H1 (cell line): ENCODE measurements around the gene MAN2A1. TPM values are rescaled to one million over a fixed set of nuclear protein-coding genes. Genes with fewer than 3 reads are reported as not detected.

Experiments
- CREB1 ChIP-seq: IDR thresholded peaks from 2 replicates; pipeline ENCODE4 v1.6.1; 2012; ENCODE audit warnings: inconsistent platforms
- JUN ChIP-seq: IDR thresholded peaks from 2 replicates; pipeline ENCODE4 v1.6.1; 2011; ENCODE audit warnings: low read depth, mild to moderate bottlenecking, improper control_type of control experiment, low read length
- KDM5A ChIP-seq: fragments of 200-600 bp; IDR thresholded peaks from 2 replicates; pipeline ENCODE4 v1.7.1; 2012; ENCODE audit warnings: mild to moderate bottlenecking, low read length, inconsistent platforms, mixed read lengths
- RFX5 ChIP-seq: IDR thresholded peaks from 2 replicates; pipeline ENCODE4 v1.6.1; 2011; ENCODE audit warnings: low read depth, low read length, improper control_type of control experiment, borderline replicate concordance
- SP4 ChIP-seq: IDR thresholded peaks from 2 replicates; pipeline ENCODE4 v1.6.1; 2012; ENCODE audit warnings: low read length, inconsistent platforms
- TAF1 ChIP-seq: IDR thresholded peaks from 2 replicates; pipeline ENCODE4 v1.6.1; 2011; ENCODE audit warnings: mild to moderate bottlenecking, low read depth, low read length
- TEAD4 ChIP-seq: IDR thresholded peaks from 2 replicates; pipeline ENCODE4 v1.6.1; 2012; ENCODE audit warnings: low read depth, low read length, inconsistent platforms, mixed read lengths
- polyA plus RNA-seq, 7 experiments: library from polyadenylated mRNA; depleted of rRNA in 3 of 7; stranded (reverse) in 5 of 7; unstranded in 2 of 7; fragments of >200 nt in 5 of 7; fragments of 200-250 nt in 2 of 7; gene quantifications; 1 replicate in 5 of 7; 2 replicates in 1 of 7; 4 replicates in 1 of 7; pipeline versions ENCODE4 v1.2.1 to v1.2.3, GENCODE V29; 2011 to 2013; ENCODE audit warnings: missing spikeins in 2 of 7, mixed read lengths in 2 of 7
- total RNA-seq: library from RNA; stranded (reverse); fragmentation: NEBNext Ultra II Directional; extraction: Animal tissue kit (Norgen Biotek cat#: 25700); gene quantifications from 2 replicates; pipeline ENCODE4 v1.2.1, GENCODE V29; 2021
- TF ChIP-seq, protein P1 (sequence below): fragments of 300-600 bp; sonication (generic); IDR thresholded peaks from 2 replicates; pipeline ENCODE4 v1.7.1; 2012; ENCODE audit warnings: low read length, moderate library complexity, mild to moderate bottlenecking, inconsistent platforms; ENCODE audit not compliant: insufficient replicate concordance
- TF ChIP-seq, protein P2 (sequence below): IDR thresholded peaks from 2 replicates; pipeline ENCODE4 v1.6.1; 2012; ENCODE audit warnings: inconsistent platforms

Gene MAN2A1
- total and polyA plus RNA-seq, 2 of the 8 experiments (the other 6 are each of a cell fraction or from before 2014, with no cell fraction given), result 29.1 to 102 TPM

DNA sequence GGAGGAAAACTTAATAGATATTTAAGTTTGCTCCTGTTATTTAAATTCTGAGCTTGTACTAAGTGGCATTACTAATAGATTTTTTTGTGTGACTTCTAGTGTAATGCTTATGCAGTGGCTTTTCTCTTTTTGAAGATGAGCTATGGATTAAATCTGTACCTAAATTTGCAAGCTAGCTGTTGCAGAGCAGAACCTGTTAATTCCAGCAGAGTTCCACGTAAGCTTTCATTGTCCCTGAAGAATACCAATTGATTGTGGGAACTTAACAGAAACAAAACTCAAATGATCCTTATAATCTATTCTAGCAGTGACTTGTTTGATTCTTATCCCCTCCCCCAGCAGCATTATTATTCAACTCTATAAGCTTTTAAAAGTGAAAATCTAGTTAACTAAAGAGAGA is 51.7 kb downstream of the MAN2A1 start (continued):
- TF ChIP-seq, protein P1, sequence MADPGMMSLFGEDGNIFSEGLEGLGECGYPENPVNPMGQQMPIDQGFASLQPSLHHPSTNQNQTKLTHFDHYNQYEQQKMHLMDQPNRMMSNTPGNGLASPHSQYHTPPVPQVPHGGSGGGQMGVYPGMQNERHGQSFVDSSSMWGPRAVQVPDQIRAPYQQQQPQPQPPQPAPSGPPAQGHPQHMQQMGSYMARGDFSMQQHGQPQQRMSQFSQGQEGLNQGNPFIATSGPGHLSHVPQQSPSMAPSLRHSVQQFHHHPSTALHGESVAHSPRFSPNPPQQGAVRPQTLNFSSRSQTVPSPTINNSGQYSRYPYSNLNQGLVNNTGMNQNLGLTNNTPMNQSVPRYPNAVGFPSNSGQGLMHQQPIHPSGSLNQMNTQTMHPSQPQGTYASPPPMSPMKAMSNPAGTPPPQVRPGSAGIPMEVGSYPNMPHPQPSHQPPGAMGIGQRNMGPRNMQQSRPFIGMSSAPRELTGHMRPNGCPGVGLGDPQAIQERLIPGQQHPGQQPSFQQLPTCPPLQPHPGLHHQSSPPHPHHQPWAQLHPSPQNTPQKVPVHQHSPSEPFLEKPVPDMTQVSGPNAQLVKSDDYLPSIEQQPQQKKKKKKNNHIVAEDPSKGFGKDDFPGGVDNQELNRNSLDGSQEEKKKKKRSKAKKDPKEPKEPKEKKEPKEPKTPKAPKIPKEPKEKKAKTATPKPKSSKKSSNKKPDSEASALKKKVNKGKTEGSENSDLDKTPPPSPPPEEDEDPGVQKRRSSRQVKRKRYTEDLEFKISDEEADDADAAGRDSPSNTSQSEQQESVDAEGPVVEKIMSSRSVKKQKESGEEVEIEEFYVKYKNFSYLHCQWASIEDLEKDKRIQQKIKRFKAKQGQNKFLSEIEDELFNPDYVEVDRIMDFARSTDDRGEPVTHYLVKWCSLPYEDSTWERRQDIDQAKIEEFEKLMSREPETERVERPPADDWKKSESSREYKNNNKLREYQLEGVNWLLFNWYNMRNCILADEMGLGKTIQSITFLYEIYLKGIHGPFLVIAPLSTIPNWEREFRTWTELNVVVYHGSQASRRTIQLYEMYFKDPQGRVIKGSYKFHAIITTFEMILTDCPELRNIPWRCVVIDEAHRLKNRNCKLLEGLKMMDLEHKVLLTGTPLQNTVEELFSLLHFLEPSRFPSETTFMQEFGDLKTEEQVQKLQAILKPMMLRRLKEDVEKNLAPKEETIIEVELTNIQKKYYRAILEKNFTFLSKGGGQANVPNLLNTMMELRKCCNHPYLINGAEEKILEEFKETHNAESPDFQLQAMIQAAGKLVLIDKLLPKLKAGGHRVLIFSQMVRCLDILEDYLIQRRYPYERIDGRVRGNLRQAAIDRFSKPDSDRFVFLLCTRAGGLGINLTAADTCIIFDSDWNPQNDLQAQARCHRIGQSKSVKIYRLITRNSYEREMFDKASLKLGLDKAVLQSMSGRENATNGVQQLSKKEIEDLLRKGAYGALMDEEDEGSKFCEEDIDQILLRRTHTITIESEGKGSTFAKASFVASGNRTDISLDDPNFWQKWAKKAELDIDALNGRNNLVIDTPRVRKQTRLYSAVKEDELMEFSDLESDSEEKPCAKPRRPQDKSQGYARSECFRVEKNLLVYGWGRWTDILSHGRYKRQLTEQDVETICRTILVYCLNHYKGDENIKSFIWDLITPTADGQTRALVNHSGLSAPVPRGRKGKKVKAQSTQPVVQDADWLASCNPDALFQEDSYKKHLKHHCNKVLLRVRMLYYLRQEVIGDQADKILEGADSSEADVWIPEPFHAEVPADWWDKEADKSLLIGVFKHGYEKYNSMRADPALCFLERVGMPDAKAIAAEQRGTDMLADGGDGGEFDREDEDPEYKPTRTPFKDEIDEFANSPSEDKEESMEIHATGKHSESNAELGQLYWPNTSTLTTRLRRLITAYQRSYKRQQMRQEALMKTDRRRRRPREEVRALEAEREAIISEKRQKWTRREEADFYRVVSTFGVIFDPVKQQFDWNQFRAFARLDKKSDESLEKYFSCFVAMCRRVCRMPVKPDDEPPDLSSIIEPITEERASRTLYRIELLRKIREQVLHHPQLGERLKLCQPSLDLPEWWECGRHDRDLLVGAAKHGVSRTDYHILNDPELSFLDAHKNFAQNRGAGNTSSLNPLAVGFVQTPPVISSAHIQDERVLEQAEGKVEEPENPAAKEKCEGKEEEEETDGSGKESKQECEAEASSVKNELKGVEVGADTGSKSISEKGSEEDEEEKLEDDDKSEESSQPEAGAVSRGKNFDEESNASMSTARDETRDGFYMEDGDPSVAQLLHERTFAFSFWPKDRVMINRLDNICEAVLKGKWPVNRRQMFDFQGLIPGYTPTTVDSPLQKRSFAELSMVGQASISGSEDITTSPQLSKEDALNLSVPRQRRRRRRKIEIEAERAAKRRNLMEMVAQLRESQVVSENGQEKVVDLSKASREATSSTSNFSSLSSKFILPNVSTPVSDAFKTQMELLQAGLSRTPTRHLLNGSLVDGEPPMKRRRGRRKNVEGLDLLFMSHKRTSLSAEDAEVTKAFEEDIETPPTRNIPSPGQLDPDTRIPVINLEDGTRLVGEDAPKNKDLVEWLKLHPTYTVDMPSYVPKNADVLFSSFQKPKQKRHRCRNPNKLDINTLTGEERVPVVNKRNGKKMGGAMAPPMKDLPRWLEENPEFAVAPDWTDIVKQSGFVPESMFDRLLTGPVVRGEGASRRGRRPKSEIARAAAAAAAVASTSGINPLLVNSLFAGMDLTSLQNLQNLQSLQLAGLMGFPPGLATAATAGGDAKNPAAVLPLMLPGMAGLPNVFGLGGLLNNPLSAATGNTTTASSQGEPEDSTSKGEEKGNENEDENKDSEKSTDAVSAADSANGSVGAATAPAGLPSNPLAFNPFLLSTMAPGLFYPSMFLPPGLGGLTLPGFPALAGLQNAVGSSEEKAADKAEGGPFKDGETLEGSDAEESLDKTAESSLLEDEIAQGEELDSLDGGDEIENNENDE, result peak; percentile 36
- 0 out of 2 replicates have a peak, but pooled peaks have one; percentile 13 for TF ChIP-seq CREB1
- TF ChIP-seq KDM5A, result no peak
- no peak for TF ChIP-seq TEAD4
- TF ChIP-seq TAF1, result no peak
- no peak for TF ChIP-seq JUN
- TF ChIP-seq, protein P2, sequence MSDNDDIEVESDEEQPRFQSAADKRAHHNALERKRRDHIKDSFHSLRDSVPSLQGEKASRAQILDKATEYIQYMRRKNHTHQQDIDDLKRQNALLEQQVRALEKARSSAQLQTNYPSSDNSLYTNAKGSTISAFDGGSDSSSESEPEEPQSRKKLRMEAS, result no peak
- TF ChIP-seq SP4, result no peak
- TF ChIP-seq RFX5, result no peak
